ENCODE results near the gene KRTAP4-2.
"Not testable (repeated sequence)": the region's sequence is repeated elsewhere in the genome, so short reads cannot be mapped to it uniquely, and the experiment has no call there.

Gene KRTAP4-2

DNA sequence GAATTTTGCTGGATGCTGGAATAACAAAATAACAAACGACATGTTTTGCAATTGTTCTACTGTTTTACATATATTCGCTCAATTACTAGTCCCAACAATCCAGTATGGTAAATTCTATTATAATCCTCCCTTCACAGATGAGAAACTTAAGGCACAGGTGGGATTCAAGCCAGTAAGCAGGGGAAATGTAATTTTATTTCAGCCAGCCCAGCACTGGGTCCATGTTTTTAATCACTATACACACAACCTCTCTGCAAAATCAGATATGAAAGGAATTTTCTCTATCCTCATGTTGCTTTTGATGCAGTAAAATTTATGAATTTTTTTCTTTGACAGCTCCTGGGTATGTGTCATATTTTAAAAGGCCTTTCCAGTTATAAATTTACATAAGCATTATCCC lies 32.8 kb downstream of the KRTAP4-2 start:
- no peak for DNase-seq
- TF ChIP-seq, protein P1, sequence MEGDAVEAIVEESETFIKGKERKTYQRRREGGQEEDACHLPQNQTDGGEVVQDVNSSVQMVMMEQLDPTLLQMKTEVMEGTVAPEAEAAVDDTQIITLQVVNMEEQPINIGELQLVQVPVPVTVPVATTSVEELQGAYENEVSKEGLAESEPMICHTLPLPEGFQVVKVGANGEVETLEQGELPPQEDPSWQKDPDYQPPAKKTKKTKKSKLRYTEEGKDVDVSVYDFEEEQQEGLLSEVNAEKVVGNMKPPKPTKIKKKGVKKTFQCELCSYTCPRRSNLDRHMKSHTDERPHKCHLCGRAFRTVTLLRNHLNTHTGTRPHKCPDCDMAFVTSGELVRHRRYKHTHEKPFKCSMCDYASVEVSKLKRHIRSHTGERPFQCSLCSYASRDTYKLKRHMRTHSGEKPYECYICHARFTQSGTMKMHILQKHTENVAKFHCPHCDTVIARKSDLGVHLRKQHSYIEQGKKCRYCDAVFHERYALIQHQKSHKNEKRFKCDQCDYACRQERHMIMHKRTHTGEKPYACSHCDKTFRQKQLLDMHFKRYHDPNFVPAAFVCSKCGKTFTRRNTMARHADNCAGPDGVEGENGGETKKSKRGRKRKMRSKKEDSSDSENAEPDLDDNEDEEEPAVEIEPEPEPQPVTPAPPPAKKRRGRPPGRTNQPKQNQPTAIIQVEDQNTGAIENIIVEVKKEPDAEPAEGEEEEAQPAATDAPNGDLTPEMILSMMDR (IDR thresholded peaks at IDR 0.05), result no peak
- no peak overlapping the region for H3K27ac ChIP-seq
- intact Hi-C loops (cut with DNase I; ENCODE audit: low total_unique reads), result no loop called here
- H3K27me3 ChIP-seq, result no peaks in the 10 kb centered on the region
- no peak overlapping the region for H3K4me3 ChIP-seq
- peaks cover 0 to 19% (median 5%) of the 10 kb centered on the region in 3 donors for H3K9me3 ChIP-seq
- H3K36me3 ChIP-seq, result no peaks in the 10 kb centered on the region
- no peaks in the 10 kb centered on the region for H3K4me1 ChIP-seq

DNA sequence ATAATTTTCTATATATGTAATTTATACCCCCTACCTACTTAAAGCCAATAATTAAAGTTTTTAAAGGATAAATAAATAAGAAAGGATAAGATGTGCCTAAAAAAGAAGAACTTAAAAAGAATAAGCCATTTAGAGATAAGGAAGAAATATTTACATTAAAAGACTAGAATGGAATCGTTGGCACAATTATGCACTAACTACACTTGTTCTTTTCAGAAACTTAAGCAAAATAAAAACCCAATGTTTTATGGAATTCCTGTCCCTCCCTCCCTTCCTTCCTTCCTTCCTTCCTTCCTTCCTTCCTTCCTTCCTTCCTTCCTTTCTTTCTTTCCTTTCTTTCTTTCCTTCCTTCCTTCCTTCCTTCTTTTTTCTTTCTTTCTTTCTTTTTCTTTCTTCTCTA lies 33.2 kb downstream of the KRTAP4-2 start:
- no peak overlapping the region for H3K27ac ChIP-seq
- peaks cover 0 to 23% (median 9%) of the 10 kb centered on the region in 3 donors for H3K9me3 ChIP-seq
- no peak overlapping the region for H3K4me3 ChIP-seq
- intact Hi-C loops (cut with DNase I; ENCODE audit: low total_unique reads), result no loop called here
- H3K27me3 ChIP-seq, result no peaks in the 10 kb centered on the region
- TF ChIP-seq, protein P1 (IDR thresholded peaks at IDR 0.05), result no peak
- H3K4me1 ChIP-seq, result no peaks in the 10 kb centered on the region
- no peak for DNase-seq
- no peaks in the 10 kb centered on the region for H3K36me3 ChIP-seq

DNA sequence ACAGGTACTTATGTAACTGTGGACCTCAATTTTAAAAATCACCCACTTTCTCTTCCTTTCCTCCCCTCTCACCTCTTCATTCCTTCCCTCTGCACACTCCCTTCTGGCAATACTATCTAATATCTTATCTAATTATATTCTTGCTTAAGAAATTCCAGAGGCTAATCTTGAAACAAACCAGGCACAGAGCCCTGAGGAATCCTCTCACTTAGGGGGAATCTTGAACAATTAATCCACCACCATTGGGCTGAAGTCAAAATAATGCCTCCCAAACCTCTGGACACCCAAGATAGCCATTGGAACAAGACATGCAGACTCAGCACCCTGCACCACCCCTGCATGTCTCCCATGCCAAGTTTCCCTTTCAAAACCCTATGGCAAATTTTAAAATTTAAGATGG lies 36.7 kb downstream of the KRTAP4-2 start:
- Histone ChIP-seq H3K4me1 (no peaks in the 10 kb centered on the region), H3K36me3 (no peaks in the 10 kb centered on the region), H3K4me3 (no peak overlapping the region), H3K27me3 (no peaks in the 10 kb centered on the region), H3K9me3 (peaks cover 0 to 24% (median 10%) of the 10 kb centered on the region in 3 donors), H3K27ac (no peak overlapping the region)
- DNase-seq, result no peak
- TF ChIP-seq, protein P1 (IDR thresholded peaks at IDR 0.05), result no peak
- intact Hi-C loops (cut with DNase I; ENCODE audit: low total_unique reads), result no loop called here

DNA sequence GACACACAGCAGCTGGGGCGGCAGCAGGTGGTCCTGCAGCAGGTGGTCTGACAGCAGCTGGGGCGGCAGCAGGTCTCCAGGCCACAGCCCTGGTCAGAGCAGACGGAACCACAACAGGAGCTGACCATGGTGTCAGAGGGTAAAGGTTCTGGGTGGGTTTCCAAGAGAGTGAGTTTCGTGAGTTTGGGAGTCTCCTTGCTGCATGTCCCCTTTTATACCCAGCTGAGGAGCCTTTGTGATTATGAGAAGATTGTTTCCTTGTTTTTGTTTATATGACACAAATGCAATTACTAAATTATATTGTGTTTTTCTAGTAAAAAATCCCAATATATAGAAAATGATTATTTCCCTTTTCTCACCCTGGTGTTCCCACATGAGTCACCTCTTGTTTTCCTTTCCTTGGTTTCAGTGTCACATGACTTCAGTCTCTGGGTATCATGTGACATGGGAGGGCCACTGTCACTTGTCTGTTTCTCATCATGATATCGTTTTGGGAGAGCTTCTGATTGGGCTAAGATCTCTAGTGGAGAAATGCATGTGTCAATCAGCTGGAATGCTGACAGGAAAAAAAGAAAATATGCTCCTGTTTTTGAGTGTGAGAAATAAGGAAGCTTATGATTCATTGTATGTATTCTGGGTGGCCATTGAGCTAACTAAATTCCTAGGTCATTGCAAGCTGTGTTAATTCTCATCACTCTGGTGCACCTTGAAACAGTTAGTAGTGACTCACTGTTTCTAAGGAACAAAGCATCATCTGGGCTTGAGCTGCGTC lies 37.5 kb downstream of the KRTAP4-2 start, which contains the start of gene KRTAP4-6:
Gene KRTAP4-6 (minus strand): TSS at position 185 of the 772 bp plus-strand sequence. CDS start 57 bp downstream, at position 128.
- no peaks in the 10 kb centered on the region for H3K4me1 ChIP-seq
- H3K27ac ChIP-seq, result no peak within 1 kb of the TSS
- no peak within 1 kb of the TSS for H3K4me3 ChIP-seq
- no peaks in the 10 kb centered on the region for H3K27me3 ChIP-seq
- intact Hi-C loops (cut with DNase I; ENCODE audit: low total_unique reads), result no loop called here
- DNase-seq, result no peak
- H3K36me3 ChIP-seq, result no peaks in the 10 kb centered on the region
- H3K9me3 ChIP-seq, result peaks cover 0 to 24% (median 10%) of the 10 kb centered on the region in 3 donors
- TF ChIP-seq, protein P1 (IDR thresholded peaks at IDR 0.05), result no peak

DNA sequence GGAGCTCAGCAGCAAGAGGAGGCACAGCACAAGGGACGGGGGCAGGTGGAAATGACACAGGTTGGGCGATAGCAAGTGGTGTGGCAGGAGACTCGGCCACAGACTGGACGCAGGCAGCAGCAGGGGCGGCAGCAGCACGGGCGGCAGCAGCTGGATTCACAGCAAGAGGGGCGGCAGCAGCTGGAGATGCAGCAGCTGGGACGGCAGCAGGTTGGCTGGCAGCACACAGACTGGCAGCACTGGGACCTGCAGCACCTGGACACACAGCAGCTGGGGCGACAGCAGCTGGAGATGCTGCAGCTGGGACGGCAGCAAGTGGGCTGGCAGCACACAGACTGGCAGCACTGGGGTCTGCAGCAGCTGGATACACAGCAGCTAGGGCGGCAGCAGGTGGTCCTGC lies 38.2 kb downstream of the KRTAP4-2 start:
- H3K4me3 ChIP-seq; H3K36me3 ChIP-seq; H3K4me1 ChIP-seq; intact Hi-C loops (cut with DNase I; ENCODE audit: low total_unique reads); H3K27ac ChIP-seq; H3K27me3 ChIP-seq; DNase-seq: not testable (repeated sequence)
- peaks cover 0 to 24% (median 10%) of the 10 kb centered on the region in 3 donors for H3K9me3 ChIP-seq

DNA sequence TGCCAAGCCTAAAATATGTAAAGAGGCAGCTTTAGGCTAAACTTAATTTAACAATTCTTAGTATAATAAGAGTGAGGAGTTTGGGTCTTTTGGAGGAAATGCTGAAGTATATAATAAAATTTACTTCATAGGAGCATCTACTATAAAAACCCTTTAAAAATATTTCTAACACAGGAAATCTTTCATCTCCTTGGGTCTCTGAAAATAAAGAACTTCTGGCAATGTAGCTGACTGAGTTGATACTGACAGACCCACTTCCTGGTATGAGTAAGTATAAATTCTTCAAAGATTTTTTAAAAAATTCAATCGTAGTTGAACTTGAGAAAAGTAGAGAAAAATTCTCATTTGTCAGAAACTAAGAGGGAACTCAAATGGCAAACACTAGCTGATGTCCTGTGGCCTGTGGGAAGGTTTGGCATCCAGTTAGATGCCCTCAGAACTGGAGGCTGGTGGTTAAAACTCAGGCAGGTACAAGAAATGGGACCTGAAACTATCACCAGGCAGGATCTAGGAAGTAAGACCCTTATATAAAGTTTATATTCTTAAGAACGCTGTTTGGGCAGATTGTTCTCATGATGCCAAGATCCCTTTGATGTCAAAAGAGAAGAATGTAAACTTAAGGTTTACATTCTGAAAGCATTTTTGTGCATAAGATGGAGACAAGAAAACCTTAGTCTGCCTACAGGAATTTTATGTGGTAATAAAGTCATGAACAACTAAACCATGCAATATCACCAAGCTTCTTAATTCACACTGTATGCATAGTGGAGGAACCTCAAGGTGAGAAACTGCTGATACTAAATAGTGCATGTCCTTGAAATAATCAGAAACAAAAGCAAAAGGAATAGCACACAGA lies 43.9 kb downstream of the KRTAP4-2 start:
- TF ChIP-seq, protein P1 (IDR thresholded peaks at IDR 0.05), result no peak
- intact Hi-C loops (cut with DNase I; ENCODE audit: low total_unique reads), result no loop called here
- H3K4me1 ChIP-seq, result no peaks in the 10 kb centered on the region
- DNase-seq, result no peak
- H3K27me3 ChIP-seq, result no peaks in the 10 kb centered on the region
- H3K36me3 ChIP-seq, result no peaks in the 10 kb centered on the region
- H3K4me3 ChIP-seq, result no peak overlapping the region
- H3K9me3 ChIP-seq, result no peaks in the 10 kb centered on the region
- no peak overlapping the region for H3K27ac ChIP-seq
